Measurements from ENCODE around the gene CRYBG1. TPM values are rescaled to one million over a fixed set of nuclear protein-coding genes. Genes with fewer than 3 reads are reported as not detected.

Gene CRYBG1
- total RNA-seq, 1 experiment from 2014 or later, result 2.9 TPM

DNA sequence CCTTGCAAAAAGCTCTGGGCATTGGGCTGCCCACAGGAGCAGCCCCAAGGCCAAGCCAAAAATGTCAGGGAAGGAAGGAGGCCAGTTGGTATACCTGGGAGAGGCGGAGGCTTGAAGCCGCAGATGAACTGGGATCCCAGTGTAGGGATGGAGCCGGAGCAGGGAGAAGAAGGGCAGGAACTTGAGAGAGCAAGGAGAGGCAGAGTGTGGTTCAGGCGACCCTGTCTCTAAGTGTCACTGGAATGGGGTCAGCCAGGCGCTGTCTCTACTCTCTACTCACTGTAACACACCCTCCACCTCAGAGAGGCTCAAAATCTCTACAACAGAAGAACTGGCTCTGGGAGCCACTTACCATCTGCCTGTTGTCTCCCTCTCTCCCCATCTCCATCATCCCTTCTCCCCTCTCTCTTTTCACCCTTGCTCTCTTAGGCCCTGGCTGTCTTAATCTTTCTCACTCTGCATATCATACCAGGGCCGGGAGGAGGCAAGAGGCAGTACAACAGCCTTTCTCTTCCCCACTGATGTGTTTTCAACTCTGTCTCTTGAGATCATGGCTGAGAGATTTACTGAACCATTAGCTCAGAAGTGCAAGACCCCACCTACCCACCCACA, 93.3 kb downstream of the CRYBG1 start:
- Histone ChIP-seq H3K27me3 (replicated peaks; ENCODE audit: insufficient read depth, low read depth, low read length, poor library complexity) (peaks cover 5% of the 10 kb centered on the region), H3K36me3 (ENCODE audit: insufficient read depth, low read length, poor library complexity, severe bottlenecking) (no peaks in the 10 kb centered on the region), H3K4me1 (ENCODE audit: insufficient read depth, low read length, poor library complexity, severe bottlenecking) (no peaks in the 10 kb centered on the region), H3K9me3 (ENCODE audit: low read depth, low read length, poor library complexity, severe bottlenecking) (no peaks in the 10 kb centered on the region), H3K4me3 (ENCODE audit: low read depth, low read length, poor library complexity, severe bottlenecking) (no peak overlapping the region), H3K27ac (ENCODE audit: low read depth, low read length, poor library complexity, severe bottlenecking) (no peak overlapping the region)
- intact Hi-C loops (cut with micrococcal nuclease; ENCODE audit: unreplicated experiment), result no loop called here
- no peak for TF ChIP-seq EZH2 (IDR thresholded peaks at IDR 0.05; ENCODE audit: borderline replicate concordance, low read depth, low read length, poor library complexity, severe bottlenecking)
- TF ChIP-seq, protein P1, sequence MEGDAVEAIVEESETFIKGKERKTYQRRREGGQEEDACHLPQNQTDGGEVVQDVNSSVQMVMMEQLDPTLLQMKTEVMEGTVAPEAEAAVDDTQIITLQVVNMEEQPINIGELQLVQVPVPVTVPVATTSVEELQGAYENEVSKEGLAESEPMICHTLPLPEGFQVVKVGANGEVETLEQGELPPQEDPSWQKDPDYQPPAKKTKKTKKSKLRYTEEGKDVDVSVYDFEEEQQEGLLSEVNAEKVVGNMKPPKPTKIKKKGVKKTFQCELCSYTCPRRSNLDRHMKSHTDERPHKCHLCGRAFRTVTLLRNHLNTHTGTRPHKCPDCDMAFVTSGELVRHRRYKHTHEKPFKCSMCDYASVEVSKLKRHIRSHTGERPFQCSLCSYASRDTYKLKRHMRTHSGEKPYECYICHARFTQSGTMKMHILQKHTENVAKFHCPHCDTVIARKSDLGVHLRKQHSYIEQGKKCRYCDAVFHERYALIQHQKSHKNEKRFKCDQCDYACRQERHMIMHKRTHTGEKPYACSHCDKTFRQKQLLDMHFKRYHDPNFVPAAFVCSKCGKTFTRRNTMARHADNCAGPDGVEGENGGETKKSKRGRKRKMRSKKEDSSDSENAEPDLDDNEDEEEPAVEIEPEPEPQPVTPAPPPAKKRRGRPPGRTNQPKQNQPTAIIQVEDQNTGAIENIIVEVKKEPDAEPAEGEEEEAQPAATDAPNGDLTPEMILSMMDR (conservative IDR thresholded peaks at IDR 0.05; ENCODE audit: low read depth, low read length), result no peak
- no peak for DNase-seq (ENCODE audit: low spot score)
- no TSS peak for BruUV-seq (replicated peaks)
- POLR2A ChIA-PET (ENCODE audit: low non-redundant PET), result no interaction called here
- CTCF ChIA-PET, result no interaction called here

GRCh38 chr6:106456756-106457155, 96.2 kb downstream of the CRYBG1 start:
- CTCF ChIA-PET, result no interaction called here

GRCh38 chr6:106458021-106458986, 97.8 kb downstream of the CRYBG1 start:
- no TSS peak for BruUV-seq (replicated peaks)
- TF ChIP-seq EZH2 (IDR thresholded peaks at IDR 0.05; ENCODE audit: borderline replicate concordance, low read depth, low read length, poor library complexity, severe bottlenecking), result no peak
- TF ChIP-seq, protein P1 (conservative IDR thresholded peaks at IDR 0.05; ENCODE audit: low read depth, low read length), result no peak
- POLR2A ChIA-PET (ENCODE audit: low non-redundant PET), result no interaction called here
- Histone ChIP-seq H3K9me3 (ENCODE audit: low read depth, low read length, poor library complexity, severe bottlenecking) (no peaks in the 10 kb centered on the region), H3K4me3 (ENCODE audit: low read depth, low read length, poor library complexity, severe bottlenecking) (no peak overlapping the region), H3K27me3 (replicated peaks; ENCODE audit: insufficient read depth, low read depth, low read length, poor library complexity) (peaks cover 8% of the 10 kb centered on the region), H3K27ac (ENCODE audit: low read depth, low read length, poor library complexity, severe bottlenecking) (no peak overlapping the region), H3K36me3 (ENCODE audit: insufficient read depth, low read length, poor library complexity, severe bottlenecking) (no peaks in the 10 kb centered on the region), H3K4me1 (ENCODE audit: insufficient read depth, low read length, poor library complexity, severe bottlenecking) (no peaks in the 10 kb centered on the region)
- no peak for DNase-seq (ENCODE audit: low spot score)
- intact Hi-C loops (cut with micrococcal nuclease; ENCODE audit: unreplicated experiment), result no loop called here
- CTCF ChIA-PET, result no interaction called here

More at GRCh38 chr6:106456756-106457155, 96.2 kb downstream of the CRYBG1 start:
- Histone ChIP-seq H3K27ac (ENCODE audit: low read depth, low read length, poor library complexity, severe bottlenecking) (no peak overlapping the region), H3K27me3 (replicated peaks; ENCODE audit: insufficient read depth, low read depth, low read length, poor library complexity) (peaks cover 8% of the 10 kb centered on the region), H3K9me3 (ENCODE audit: low read depth, low read length, poor library complexity, severe bottlenecking) (no peaks in the 10 kb centered on the region), H3K36me3 (ENCODE audit: insufficient read depth, low read length, poor library complexity, severe bottlenecking) (no peaks in the 10 kb centered on the region), H3K4me3 (ENCODE audit: low read depth, low read length, poor library complexity, severe bottlenecking) (no peak overlapping the region), H3K4me1 (ENCODE audit: insufficient read depth, low read length, poor library complexity, severe bottlenecking) (no peaks in the 10 kb centered on the region)
- POLR2A ChIA-PET (ENCODE audit: low non-redundant PET), result no interaction called here
- TF ChIP-seq, protein P1 (conservative IDR thresholded peaks at IDR 0.05; ENCODE audit: low read depth, low read length), result no peak
- TF ChIP-seq EZH2 (IDR thresholded peaks at IDR 0.05; ENCODE audit: borderline replicate concordance, low read depth, low read length, poor library complexity, severe bottlenecking), result no peak
- no peak for DNase-seq (ENCODE audit: low spot score)
- intact Hi-C loops (cut with micrococcal nuclease; ENCODE audit: unreplicated experiment), result no loop called here
- BruUV-seq (replicated peaks), result no TSS peak

Data from A673 (cell line).